Neuron (in vitro differentiated cells): ENCODE data around the gene ELOVL6.

Source experiments
- H2AFZ ChIP-seq: one replicate; pipeline ENCODE4 v1.6.1; 2013; ENCODE audit warnings: low read depth, mild to moderate bottlenecking, inconsistent platforms, low read length, moderate library complexity
- H3K27me3 ChIP-seq: one replicate; pipeline ENCODE4 v1.6.1; 2013; ENCODE audit warnings: low read length; ENCODE audit not compliant: insufficient read depth
- H3K36me3 ChIP-seq: one replicate; pipeline ENCODE4 v1.6.1; 2013; ENCODE audit warnings: low read length; ENCODE audit not compliant: insufficient read depth
- H3K4me1 ChIP-seq: one replicate; pipeline ENCODE4 v1.6.1; 2013; ENCODE audit warnings: low read length; ENCODE audit not compliant: insufficient read depth
- H3K4me3 ChIP-seq: 2 replicates; pipeline ENCODE4 v1.5.1; 2013; ENCODE audit warnings: mild to moderate bottlenecking, low read length, moderate library complexity
- H3K9me3 ChIP-seq: one replicate; pipeline ENCODE4 v1.6.1; 2013; ENCODE audit warnings: low read length

ELOVL6 gene

DNA sequence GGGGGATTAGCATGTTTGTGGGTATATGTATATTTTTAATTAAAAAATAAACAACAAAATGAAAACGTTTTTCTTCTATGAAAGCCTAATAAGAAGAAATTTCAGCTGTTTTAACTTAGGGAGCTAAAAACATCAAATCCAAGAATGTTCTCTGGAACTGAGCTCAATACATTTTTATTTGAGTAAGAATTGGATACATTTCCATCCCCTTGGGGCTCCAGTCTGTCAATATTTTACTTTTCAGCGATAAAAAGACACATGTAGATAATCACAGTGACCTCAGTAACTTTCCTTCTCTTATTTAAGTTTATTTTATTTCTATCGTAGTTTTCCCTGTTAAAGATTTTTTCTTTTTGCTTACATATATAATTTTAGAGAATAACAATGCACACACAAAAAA is 59.3 kb downstream of the ELOVL6 start:
- Histone ChIP-seq H3K27me3 (no peaks in the 10 kb centered on the region), H3K4me3 (no peak overlapping the region), H2AFZ (no peak overlapping the region), H3K9me3 (peaks cover 2% of the 10 kb centered on the region), H3K4me1 (no peaks in the 10 kb centered on the region), H3K36me3 (peaks cover 19% of the 10 kb centered on the region)

DNA sequence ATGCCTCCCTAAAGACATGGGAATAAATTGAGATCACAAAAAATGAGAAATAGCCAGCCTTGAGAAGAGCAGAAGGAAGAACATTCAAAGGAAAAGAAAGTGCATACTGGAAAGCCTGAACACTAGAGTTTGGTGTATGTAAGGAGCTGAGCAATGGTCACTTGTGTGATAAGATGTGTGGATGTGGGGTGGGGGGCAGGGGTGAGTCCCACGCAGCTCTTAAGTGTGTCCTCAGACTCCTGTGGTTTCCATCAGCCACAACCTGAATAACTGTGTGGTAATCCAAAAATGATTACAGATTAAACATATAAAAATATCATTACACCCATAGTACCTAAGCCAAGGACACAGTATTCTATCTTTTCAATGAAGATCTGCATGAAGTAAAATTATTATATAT is 59.9 kb downstream of the ELOVL6 start:
- Histone ChIP-seq H3K9me3 (peaks cover 2% of the 10 kb centered on the region), H3K27me3 (no peaks in the 10 kb centered on the region), H3K4me3 (no peak overlapping the region), H3K36me3 (peaks cover 20% of the 10 kb centered on the region), H2AFZ (no peak overlapping the region), H3K4me1 (no peaks in the 10 kb centered on the region)

DNA sequence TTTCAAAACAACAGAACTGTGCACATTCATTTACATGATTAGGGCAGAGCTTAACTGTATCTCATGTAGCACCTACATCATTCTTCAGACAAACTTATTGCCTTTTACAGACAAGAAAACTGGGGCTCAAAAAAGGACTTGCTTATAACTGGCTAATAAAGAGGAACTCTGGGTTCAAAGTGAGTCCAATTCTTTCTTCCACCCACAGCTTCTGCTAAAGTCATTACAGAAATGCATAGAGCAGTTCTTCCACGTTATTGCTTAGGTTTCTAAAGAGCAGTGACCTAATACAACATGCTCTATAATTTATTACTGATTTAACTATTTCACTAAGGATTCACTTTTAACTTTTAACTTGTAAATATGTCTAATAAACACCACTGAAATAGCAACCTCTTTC is 60.6 kb downstream of the ELOVL6 start:
- Histone ChIP-seq H3K9me3 (peaks cover 2% of the 10 kb centered on the region), H3K27me3 (no peaks in the 10 kb centered on the region), H3K4me1 (no peaks in the 10 kb centered on the region), H3K4me3 (no peak overlapping the region), H3K36me3 (peaks cover 21% of the 10 kb centered on the region), H2AFZ (no peak overlapping the region)

DNA sequence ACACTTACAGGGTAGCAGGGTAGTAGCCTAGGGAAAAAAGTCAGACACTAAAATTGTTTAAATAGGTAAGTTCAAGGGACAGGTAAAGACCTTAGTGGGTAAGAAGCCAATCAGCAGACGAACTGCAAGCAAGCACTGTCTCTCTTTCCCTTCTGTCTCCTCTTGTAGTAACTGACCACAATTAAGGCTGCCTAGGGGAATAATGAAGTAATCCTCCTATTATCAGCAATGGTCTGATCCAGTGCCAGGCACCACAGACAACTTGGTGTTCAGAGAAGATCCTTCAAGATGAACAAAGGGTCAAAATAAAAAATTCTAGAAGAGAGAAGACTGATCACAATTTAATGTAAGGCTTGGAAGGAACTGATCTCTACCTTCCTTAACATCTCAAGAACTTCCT is 62.9 kb downstream of the ELOVL6 start:
- Histone ChIP-seq H3K4me3 (no peak overlapping the region), H3K4me1 (no peaks in the 10 kb centered on the region), H2AFZ (no peak overlapping the region), H3K27me3 (no peaks in the 10 kb centered on the region), H3K36me3 (peaks cover 17% of the 10 kb centered on the region), H3K9me3 (no peaks in the 10 kb centered on the region)

DNA sequence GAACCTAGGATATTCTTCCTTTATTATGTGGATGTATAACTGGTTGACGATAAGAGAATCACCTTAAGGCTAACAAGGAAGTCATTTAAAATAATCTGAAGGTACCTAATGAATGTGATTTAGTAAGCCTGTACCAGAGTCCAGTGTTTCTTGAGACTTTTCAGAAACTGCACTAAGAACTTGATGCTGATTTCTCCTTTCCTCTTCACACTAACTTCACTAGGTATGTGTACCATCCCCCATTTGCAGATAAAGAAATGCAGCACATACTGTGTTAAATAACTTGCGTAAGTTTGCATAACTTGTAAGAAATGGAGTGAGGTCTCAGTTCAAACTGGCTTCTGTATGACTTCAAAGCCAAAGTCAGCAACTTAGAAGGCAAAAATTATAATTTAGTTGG is 63.3 kb downstream of the ELOVL6 start:
- Histone ChIP-seq H2AFZ (no peak overlapping the region), H3K27me3 (no peaks in the 10 kb centered on the region), H3K9me3 (no peaks in the 10 kb centered on the region), H3K36me3 (peaks cover 17% of the 10 kb centered on the region), H3K4me3 (no peak overlapping the region), H3K4me1 (no peaks in the 10 kb centered on the region)

DNA sequence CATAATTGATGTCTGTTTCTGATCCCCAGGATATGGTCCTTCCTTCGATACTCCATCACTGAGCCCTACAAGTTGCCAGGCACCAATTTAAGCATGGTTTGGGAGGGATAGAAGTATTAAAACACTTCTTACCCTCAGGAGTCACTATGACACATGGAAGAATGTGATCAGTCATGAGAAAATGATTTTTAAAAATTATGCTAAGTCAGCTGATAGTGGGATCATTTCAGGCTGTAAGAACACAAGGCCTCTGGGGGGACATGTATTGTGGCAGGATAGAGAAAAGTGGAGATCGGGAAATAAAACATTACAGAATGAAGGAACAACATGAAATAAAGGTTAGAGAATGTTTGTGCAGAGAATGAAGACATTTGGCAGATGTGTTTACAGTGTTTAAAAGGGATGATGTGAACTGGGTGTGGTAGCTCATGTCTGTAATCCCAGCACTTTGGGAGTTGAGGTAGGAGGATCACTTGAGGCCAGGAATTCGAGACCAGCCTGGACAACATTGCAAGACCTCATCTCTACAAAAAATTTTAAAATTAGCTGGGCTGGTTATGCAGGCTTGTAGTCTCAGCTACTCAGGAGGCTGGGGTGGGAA is 64.0 kb downstream of the ELOVL6 start:
- Histone ChIP-seq H3K27me3 (no peaks in the 10 kb centered on the region), H3K36me3 (peaks cover 17% of the 10 kb centered on the region), H3K4me1 (no peaks in the 10 kb centered on the region), H3K4me3 (no peak overlapping the region), H3K9me3 (no peaks in the 10 kb centered on the region), H2AFZ (no peak overlapping the region)

DNA sequence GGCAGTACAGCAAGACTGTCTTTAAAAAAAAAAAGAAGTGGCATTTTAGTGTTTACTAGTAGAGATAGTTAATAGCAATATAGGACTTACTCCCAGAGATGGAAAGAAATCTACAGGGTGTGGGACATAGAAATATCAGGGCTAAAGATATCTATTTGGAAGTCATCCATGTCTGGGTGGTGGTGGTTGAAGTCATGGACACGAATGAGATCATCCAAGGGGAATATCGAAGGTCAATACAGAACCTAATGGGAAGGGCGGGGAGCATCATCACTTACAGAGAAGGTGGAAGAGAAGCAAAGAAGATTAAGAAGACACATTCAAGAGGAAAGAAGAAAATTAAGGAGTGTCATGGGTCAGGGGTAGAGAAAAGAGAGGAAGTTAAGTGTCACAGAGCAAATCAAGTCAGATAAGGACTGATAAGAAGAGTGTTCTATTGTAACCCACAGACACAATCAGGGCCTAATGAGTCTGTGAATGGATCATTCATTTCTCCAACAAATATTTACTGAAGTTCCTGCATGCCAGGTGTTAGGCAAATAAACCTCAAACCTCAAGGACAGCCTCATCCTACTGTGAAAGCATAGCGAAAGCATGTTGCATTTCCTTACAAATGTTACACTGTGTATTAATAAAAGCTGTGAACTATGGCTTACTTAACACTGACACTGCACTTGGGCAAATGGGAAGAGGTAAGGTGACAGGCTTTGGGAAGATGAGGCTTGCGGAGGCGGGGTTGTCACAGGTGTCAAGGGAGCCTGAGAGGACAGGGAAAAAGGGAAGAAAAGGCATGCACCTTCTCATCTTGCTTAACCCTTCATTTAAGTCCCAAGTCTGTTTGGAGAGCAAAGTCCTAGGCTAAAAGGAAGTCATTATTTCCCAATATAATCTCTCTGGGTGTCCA is 65.3 kb downstream of the ELOVL6 start:
- H3K27me3 ChIP-seq, result no peaks in the 10 kb centered on the region
- no peaks in the 10 kb centered on the region for H3K4me1 ChIP-seq
- peaks cover 21% of the 10 kb centered on the region for H3K36me3 ChIP-seq
- no peak overlapping the region for H2AFZ ChIP-seq
- H3K4me3 ChIP-seq, result no peak overlapping the region
- H3K9me3 ChIP-seq, result no peaks in the 10 kb centered on the region

DNA sequence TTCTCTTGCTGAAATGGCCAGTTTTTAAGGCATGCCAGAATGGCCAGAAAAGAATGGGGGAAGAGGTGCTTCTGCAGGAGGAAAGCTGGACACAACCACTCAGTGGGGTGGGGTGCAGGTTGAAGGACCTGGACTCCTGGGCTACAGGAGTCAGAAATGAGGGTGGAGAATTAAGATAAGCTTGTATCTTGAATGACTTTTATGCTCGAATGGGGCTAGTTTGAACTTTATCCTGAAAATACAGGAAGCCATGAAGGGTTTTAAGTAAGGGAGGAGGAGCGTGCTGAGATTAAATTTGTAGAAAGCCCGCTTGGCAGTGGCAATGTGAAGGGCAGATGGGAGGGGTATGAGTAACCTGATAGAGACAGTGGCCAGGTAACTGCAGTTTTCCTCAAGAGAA is 66.5 kb downstream of the ELOVL6 start:
- peaks cover 21% of the 10 kb centered on the region for H3K36me3 ChIP-seq
- no peak overlapping the region for H3K4me3 ChIP-seq
- no peaks in the 10 kb centered on the region for H3K9me3 ChIP-seq
- H3K27me3 ChIP-seq, result no peaks in the 10 kb centered on the region
- H3K4me1 ChIP-seq, result no peaks in the 10 kb centered on the region
- no peak overlapping the region for H2AFZ ChIP-seq

DNA sequence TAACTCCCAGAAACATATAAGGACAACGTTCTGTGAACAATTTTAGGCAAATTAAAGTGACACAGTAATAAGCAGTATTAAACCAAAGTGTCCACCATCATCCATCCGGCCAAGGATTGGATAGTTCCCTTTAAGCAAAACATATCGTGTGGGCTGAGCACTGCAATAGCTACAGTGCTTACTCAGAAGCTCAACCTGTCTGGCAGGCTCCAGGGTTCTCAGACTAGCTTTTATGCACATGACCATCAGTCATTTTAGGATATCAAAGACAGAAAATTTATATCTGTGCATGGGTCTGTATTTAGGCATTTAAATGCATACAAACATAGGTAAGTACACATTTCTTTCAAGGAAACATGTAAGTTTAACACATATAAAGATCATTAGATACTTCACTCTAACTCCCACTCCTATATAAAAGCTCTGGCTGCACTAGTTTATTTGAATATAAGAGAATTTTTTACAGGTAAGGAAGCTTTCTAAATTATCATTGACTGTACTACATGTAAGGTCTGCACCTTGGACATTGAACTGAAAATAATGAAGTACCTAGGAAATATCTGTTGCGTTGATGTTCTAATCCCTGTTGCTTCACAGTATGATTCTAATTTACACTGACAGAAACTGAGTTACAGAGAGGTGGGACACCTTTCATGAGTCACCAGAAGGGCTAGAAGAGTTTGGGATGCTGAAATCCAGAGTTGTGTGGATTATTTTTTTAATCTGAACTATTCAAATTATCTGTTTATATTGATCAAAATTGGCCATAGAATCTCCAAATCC is 67.6 kb downstream of the ELOVL6 start:
- H3K4me1 ChIP-seq, result no peaks in the 10 kb centered on the region
- peaks cover 24% of the 10 kb centered on the region for H3K36me3 ChIP-seq

DNA sequence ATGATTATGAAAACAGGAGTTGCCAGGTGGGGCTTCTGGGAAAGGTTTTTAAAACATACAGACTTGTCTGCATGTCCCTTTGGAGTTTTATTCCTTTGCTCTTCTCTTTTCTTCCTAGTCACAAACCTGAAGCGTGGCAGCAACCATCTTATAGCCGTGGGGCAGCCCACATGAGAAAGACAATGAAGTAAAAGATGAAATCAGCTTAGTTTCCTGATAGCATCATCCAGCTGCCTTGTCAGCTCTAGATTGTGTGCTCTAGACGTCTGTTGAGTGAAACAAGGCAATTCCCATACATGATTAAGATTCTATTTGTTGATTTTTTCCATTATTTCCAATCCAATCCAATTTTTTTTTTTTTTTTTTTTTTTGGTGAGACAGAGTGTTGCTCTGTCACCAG is 68.9 kb downstream of the ELOVL6 start:
- Histone ChIP-seq H3K9me3 (no peaks in the 10 kb centered on the region), H3K4me3 (no peak overlapping the region), H3K27me3 (no peaks in the 10 kb centered on the region), H2AFZ (no peak overlapping the region), H3K36me3 (peaks cover 15% of the 10 kb centered on the region), H3K4me1 (no peaks in the 10 kb centered on the region)

More for the DNA sequence above, 67.6 kb downstream of the ELOVL6 start:
- Histone ChIP-seq H3K27me3 (no peaks in the 10 kb centered on the region), H3K9me3 (no peaks in the 10 kb centered on the region), H3K4me3 (no peak overlapping the region), H2AFZ (no peak overlapping the region)

DNA sequence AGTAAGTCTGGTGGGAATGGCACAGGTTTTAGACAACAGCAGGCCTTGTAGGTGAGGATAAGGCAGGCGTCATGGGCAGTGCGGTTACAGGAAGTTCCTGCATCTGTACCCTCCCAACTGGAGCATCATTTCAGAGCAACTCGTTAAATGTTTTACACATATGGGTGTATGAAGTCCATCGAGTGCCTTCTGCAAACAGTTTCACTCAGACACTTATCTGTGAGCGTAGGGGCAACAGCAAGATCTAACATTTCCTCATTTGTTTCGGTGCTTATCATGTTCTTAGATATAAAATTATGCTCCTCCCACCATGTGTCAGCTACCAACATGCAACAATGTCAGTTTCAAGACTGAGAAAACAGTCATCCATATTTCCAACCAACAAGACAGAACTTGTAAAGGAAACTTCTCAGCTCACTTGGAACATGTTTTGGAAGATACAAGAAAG is 69.9 kb downstream of the ELOVL6 start:
- Histone ChIP-seq H3K4me1 (no peaks in the 10 kb centered on the region), H3K27me3 (no peaks in the 10 kb centered on the region), H2AFZ (no peak overlapping the region), H3K9me3 (no peaks in the 10 kb centered on the region), H3K36me3 (peaks cover 11% of the 10 kb centered on the region), H3K4me3 (no peak overlapping the region)

DNA sequence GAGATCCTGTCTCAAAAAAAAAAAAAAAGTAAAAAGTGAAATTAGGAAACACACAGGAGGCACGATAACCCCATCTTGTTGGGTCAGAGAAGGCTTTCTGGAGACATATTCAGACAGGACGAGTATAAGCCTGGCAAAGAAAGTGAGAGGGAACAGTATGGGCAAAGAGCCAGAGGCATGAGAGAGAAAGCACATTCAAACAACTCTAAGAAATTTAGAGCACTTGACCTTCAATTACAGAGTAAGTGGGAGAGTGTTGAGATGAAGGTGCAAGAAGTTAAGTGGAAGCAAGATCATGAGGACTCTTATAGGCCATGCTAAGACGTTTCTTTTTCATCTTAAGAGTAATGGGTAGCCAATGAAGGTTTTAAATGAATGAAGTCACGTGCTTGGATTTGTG is 70.4 kb downstream of the ELOVL6 start:
- Histone ChIP-seq H3K9me3 (no peaks in the 10 kb centered on the region), H3K36me3 (peaks cover 8% of the 10 kb centered on the region), H3K4me3 (no peak overlapping the region)

DNA sequence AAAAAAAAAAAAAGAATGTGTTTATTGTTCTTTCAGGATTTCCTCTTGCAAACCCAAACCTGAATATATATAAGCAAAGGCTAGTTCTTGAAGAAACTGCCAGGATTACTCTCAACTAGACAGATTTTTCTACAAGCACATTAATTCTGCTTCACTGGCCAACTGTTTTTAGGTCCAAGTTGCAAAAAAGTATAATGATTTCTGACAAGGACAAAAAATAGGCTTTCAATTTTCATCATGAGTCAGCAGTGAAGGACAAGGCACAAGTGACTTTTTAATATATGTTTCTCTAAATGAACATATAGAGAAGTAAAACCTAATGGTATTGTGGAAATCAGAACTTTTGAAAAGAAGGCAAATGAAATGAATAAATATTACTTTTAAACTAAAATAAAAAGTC is 73.7 kb downstream of the ELOVL6 start:
- peaks cover 8% of the 10 kb centered on the region for H3K36me3 ChIP-seq
- no peaks in the 10 kb centered on the region for H3K9me3 ChIP-seq
- no peak overlapping the region for H3K4me3 ChIP-seq
- H3K4me1 ChIP-seq, result peaks cover 8% of the 10 kb centered on the region
- no peak overlapping the region for H2AFZ ChIP-seq
- no peaks in the 10 kb centered on the region for H3K27me3 ChIP-seq

More for the DNA sequence above, 70.4 kb downstream of the ELOVL6 start:
- no peaks in the 10 kb centered on the region for H3K4me1 ChIP-seq
- H3K27me3 ChIP-seq, result no peaks in the 10 kb centered on the region
- H2AFZ ChIP-seq, result no peak overlapping the region
